NCI-H2081 treated with DMSO at 0.1 percent for 48 hours (cell line): ENCODE results near the gene RASSF4.

ENCODE experiments used
- DNase-seq: peaks from one replicate; lab custom pipeline; 2025; lab: John Stamatoyannopoulos, UW

RASSF4 gene

DNA sequence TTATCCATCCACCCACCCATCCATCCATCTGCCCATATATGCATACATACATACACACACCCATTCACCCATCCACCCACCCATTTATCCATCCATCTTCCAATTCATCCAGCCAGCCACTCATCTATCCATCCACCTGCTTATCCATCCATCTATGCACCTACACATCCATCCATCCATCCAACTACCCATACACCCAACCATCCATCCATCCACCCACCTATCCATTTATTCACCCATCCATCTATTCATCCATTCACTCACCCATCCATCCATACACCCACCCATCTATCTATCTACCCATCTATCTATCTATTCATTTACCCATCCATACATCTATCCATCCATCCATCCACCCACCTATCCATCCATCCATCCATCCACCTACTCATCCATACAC, 31.1 kb upstream of the RASSF4 start:
- no peak for DNase-seq

DNA sequence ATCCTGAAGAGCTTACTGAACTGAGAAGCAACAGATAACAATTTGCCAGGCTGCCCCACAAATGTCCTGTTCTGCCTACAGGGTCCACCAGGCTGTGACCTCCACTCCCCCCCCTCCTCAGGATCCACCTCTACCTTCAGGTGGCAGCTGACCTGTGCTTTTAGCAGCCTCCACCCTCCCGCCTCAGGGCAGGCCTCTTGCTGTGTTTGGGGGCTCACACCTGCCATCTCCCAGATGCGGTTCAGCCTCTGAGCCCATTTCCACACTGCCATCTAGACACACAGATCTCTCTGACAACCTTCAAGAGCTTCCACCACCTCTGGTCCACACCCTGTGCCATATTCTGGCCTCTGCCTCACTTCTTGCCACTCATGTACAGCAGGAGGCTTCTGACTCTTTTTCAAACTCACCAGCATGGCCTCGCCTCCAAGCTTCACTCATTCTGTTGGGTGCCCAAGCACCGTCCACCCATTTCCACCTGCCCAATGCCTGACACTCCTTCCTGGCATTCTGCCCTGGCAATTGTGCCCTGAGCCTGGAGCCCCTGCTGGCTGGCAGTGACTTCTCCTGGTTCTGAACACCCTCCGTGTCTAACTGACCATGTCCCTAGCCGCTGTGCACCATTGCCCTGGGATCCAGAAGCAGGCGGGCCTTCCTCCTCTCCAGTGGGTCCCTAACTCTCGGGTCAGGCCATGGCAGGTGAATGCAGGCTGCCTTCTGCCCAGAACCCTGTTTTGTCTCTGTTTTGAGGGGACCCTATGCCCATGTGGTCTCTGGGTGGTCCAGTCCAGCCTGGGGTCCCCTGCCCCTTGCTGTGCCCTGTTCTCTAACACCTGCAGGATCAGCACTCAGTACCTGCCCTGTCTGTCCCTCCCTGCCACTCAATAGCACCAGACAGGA, 30.0 kb upstream of the RASSF4 start:
- DNase-seq: no peak

DNA sequence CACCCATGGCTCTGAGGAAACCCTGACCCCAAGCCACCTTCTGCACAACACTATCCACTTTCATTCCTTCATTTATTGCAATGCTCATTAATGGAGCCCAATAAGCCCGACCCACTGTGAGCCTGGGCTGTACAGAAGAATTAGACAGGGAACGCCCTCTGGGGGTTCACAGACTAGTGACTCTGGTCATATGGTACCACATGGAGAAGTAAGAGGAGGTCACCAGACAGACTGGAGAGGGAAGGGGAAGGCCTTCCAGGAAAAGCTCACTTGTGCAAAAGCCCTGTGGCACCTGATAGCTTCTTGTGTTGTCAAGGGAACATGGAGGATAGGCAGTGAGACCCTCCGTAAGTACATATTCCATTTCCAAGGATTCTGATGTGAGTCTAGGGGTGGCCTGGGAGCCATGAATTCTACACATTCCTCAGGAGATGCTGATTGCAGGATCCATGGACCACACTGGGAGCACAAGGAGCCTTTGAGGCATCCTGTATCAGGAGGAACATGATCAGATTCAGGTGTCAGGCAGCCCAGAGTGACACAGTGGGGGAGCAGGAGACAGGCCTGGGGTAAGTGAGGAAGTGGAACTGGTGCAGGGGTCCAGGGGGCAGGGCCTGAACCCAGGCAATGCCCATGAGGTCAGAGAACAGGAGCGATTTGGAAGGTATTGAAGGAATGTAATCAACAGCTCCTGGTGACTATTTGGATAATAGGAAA, 28.5 kb upstream of the RASSF4 start:
- no peak for DNase-seq

DNA sequence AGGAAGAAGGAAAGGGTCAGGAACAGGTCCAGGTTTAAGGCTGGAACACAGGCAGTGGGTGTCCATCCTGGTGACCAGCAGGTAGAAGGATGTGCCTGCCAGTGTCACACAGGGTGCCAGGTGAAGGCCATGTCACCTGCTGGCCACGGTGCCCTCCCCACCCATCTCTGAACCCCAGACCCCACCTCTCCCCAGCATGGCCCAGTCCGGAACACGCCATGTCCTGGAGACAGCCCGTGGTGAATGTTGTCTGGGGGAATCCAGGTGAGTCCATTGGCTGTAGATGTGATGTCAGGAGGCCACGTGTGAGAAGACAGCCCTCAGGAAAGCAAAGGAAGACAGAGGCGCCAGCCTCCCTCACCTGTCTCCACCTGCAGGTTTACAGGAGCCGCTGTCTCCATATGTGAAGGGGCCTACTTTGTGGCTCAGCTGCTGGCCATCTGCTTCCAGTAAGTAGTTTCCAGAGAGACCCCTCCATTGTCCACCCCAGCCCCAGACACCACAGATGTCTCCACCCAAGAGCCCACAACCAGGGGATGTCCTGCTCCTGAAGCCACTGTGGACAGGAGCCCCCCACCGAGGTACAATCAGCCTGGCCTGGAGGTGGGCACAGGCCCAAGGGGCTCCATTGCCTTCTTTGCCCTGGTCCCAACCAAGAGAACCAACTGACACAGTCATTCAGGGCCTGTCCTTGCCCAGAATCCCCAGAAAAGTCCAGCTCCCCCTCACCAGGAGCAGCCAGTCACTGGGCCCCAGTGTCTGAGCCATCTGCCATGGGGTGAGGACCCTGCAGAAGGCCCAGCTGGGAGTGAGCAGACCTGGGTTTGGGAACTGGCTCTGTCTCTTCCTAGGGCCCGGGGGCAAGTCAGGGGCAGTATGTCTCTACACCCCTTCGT, 27.7 kb upstream of the RASSF4 start:
- DNase-seq: no peak

DNA sequence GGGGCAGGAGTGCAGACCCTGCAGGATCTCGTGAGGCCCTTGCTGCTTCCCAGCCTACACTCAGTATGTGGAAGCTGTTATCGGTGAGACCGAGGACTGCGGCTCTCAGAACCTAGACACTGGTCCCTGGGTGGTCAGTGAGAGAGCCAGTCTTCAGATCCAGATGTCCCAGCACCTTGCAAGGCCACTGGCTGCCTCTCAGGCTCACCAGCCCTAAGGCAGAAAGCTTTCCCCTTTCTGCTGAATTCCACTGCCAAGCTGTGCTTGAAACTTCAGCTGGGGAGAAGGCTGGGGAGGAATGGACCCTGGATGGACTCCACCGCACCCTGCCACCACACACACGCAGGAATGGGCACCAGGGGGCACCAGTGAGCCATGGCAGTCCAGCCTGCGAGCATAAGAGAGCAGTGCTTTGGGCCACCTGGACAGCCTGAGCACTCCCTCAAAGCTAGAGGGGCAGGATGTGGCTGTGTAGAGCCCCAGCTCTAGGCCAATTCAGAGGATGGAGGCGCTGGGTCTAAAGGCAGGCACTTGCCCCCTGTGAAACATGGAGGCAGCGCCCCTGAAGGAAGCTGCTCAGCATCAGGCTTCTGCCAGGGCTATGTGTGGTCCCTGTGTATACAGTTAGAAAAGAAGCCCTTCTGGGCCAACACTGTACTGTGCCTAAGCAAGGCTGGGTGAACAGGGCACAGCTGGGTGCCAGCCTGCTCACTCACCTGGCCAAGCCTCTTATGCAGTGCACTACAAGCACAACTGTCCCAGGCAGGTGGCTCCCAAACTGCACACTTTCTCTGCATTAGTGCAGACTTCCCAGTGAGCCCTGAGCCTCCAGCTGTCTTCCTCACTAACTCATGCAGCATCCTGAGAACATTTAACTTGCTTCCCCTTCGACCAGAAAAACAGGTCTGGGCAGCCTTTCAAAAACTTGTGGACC, 26.8 kb upstream of the RASSF4 start:
- no peak for DNase-seq

DNA sequence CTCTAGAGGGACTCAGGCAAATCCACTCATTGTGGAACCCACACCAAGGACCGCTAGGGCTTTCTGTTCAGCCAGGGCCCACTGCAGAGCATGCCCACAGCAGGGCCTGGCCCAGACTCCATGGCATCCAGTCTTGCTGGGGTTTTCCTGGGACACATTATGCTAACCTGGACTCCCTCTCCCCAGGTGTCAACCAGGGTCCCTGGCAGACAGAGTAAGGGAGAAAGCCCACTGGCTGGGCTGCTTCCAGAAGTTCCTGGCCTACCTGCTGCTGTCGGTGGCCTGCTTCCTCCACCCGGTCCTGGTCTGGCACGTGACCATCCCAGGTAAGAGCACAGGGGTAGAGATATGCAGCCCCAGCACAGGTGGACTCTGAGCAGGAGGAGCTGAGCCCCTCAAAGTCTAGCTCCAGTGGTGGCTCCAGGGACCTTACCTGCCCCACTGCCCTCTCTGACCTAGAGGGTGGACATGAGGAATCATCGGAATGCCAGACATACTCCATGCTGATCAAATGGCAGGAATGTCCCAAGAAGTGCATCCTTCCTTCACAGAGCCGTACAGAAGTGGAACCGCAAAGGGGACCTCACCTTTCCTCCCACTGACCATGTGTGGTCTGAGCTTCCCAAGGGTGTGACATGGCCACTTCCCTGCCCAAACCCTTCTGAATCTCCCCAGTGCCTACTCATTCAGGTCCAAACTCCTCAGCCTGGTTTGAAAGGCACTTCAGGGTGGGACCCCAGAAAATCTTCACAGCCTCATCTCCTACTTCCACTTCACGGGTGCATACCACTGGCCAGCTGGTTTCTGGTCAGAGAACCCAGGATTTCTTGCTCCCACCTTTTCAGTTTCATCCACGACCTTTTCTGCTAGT, 25.9 kb upstream of the RASSF4 start:
- no peak for DNase-seq

DNA sequence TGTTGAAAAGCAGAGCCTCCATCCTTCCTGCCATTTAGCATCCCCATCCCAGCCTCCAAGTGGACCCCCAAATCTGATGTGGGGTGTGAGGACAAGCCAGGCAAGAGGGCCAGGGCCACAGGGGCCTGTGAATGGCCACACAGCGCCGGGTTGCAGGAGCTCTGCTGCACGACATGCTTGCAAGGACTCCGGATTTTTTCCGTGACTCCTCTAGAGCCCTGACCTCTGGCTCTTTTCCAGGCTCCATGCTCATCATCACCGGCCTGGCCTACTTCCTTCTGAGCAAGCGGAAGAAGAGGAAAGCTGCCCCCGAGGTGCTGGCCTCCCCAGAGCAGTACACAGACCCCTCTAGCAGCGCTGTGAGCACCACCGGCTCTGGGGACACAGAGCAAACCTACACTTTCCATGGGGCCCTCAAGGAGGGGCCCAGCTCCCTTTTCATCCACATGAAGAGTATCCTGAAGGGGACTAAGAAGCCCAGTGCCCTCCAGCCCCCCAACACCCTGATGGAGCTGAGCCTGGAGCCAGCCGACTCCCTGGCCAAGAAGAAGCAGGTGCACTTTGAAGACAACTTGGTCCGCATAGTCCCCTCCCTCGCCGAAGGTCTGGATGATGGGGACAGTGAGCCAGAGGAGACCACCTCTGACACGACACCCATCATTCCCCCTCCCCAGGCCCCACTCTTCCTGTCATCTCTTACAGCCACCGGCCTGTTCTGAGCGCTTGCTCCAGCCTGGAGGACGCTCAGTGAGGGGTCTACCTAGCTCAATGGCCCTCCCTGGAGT, 25.0 kb upstream of the RASSF4 start:
- no peak for DNase-seq

DNA sequence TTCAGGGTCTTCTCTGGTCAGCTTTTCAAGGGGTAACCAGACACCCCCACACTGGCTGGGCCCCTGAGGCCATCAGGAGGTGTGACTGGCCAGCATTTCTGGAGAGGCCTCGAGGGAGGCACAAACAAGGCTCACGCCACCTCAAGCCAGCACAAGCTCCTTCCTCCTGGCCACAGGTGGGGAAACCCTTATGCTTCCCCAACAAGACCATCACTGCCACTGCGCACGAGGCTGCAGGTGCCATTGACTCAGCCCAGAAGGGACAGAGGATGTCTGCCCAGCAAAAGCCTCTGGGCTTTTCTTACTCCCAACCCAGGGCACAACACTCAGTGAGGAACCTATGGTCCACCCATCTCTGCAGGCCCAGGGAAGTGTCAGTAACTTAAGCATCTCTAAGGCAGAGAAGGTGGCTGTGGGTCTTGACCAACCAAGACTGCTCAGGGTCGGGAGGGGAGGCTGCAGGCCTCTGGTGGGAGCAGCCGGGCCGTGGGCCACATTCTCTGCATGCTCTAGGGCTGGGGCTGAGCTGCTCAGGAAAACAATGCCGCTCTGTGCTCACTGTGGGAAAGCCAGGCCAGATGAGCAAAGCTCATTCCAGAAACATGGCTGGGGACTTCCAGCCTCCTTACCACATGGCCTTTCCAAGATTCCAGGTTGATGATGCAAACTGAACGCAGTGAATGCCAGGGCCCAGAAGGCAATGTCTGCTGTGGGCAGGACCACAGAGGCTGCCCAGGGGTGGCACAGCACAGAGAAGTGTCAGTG, 24.2 kb upstream of the RASSF4 start:
- no peak for DNase-seq

DNA sequence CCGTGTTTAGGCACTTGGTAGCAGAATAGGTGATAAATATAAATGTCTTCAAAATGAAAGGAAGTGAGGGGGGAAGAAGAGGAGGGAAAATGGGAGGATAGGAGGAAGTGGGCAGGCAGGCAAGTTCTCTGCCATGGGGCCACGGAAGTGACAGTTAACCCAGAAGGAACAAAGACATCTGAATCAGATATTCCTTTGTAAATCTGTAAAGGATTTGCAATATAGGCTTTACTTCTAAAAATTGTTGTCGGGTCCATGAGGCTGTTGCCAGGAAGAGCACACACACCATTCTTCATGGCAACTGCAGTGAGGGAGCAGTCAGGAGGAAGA, 23.7 kb upstream of the RASSF4 start:
- DNase-seq: no peak

DNA sequence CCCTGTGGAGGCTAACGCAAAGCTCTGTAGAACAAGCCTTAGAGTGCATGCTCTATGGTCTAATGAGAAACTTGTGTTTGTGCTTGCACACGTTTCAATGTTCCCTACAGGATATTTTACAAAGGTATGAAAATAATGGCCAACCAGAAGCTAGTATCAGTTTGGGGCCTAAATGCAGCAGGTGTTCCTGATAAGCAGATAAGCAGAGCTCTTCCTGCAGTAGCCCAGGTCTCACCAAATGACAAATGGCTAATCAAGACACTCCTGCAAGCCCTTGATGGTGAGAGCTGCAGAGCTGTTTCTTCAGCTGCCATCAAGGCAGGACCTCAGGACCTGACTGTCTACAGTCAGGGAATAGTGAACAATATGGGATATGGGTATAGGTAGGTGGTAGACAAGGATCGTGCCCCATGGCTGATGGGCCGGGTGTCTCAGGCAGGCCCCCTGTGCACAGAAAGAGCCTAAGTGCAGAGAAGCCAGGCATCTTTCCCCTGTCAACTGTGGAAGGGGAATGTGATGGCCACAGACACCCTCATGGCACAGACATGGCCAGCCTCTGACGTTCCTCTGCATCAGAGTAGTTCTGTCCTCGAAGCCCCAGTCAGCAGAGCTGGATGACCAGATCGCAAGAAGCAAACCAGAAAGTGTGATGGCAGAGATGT, 23.2 kb upstream of the RASSF4 start:
- DNase-seq: no peak

DNA sequence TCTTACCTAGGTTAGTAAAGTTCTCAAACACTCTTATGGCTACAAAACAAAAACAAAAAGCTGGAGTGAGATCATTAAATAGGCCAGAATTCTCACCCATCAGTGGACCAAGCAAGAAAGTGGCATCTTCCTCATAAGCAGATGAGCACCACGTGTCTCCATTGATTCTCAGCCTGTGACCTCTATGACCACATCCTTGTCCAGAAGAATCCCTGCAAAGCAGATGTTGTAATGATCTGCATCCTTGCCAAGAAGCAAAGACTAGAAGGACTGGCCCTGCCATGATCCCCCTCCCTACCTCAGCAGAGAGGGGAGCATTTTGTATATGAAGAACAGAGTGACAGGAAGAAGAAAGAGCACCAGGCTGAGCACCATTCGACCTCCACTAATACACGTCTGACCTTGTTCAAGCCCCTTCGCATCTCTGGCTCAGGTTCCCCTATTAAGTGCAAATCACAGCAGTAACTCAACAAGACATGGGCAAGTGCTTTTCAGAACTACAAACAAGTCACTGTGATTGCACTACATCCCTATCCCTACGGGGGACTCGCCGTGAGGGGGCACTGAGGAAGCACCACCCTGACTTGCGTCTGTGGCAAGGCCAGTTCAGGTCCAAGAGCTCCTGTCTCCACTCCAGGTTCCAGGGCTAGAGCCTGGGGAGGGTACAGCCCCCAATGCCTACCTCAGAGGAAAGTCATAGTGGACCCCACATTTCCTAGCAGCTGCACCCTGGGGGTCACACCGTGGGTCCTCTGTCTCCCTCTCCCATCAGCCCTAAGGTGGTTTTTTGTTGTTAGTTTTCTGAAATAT, 22.2 kb upstream of the RASSF4 start:
- DNase-seq: no peak

DNA sequence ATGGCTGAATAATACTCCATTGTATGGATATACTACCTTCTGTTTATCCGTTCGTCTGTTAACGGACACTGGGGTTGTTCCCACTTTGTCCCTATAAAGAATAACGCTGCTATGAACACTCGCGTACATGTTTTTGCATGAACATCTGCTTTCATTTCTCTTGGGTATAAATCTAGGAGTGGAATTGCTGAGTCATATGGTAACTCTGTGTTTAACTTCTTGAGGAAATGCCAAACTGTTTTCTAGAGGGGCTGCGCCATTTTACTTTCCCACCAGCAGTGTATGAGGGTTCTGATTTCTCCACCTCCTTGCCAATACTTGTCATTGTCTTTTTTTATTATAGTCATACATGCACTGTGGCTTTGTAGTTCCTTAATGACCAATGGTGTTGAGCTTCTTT, 20.6 kb upstream of the RASSF4 start:
- no peak for DNase-seq

DNA sequence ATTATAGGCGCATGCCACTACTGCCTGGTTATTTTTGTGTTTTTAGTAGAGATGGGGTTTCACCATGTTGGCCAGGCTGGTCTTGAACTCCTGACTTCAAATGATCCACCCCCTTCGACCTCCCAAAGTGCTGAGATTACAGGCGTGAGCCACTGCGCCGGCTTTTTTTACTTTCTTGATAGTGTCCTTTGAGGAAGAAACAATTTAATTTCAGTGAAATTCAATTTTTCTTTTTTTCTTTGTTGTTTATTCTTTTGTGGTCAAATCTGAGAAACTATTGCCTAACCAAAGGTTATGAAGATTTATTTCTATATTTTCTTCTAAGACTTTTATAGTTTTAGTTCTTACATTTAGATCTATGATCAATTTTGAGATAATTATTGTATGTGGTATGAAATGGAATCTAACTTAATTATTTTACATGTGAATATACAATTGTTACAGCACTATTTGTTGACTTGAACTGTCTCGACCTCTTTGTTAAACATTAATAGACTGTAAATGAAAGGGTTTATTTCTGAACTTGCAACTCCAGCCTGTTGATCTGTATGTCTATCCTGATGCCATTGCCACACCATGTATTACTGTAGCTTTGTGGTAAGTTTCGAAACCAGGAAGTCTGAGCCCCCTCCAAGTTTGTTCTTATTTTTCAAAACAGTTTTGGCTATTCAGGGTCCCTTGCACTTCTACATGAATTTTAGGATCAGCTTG, 19.8 kb upstream of the RASSF4 start:
- no peak for DNase-seq

DNA sequence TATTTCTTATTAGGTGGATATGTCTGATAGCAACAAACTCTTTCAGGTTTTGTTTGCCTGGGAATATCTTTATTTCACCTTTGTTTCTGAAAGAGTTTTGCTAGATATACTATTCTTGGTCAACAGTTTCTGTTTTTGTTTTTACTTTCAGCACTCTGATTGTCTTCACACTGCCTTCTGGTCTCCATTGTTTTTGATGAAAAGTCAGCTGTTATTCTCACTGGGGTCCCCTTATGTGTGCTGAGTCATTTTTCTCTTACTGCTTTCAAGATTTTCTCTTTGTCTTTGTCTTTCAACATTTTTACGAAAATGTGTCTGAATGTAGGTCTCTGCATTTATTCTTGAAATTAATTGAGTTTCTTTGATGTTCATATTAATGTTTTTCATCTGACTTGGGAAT, 15.2 kb upstream of the RASSF4 start:
- DNase-seq: no peak

DNA sequence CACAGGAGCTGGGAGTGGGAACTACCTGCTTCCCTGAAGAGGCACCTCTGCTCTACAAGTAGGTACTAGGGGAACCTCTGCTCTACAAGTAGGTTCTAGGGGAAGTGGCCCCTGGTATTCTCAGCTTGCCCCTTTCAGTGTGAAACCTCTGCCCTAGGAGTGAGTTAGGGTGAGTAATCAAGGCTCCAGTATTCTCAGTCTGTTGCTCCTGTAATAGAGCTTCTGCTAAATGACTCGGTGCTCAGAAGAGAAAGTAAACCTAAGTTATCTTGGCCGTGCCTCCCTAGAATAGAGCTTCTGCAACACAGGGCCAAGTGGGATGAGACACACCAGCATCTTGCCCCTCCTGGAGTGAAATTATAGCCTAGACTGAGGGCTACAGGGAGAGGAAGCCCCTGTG, 13.4 kb upstream of the RASSF4 start:
- DNase-seq: no peak

DNA sequence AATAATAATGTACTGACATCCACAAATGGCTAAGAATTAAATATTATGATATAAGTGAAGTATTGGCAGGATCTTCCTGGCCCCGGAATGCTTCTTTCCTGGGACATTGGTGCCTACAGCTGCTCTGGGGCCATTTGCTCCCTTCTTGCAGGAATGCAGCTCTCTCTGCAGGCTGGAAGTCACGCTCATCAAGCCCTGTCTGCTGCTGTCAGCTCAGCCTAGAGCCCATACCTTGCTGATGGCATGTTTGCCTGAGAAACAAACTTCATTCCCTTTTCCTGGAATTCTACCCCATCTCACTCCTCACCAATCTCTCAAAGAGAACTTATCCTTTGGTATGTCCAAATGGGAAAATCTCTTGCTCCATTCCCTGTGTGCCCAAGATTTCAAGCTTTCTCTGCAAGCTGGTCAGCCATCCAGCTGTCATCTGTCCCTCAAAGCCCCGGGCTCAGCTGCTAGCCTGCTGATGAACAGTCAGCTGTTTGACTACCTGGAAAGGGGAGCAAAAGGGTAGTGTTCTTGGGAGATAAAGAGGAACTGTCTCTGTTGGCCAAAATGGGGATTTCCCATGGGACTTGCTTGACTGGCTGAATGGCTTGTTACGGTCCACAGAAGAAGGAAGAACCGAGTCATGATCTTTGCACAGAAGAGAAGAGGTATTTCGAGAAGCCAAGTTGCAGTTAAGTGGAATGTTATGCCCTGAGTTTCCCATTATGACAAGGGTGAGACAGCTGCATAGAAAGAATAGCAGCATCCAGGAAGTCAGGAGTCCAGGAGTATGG, 12.0 kb upstream of the RASSF4 start:
- DNase-seq: no peak
